Islet precursor cell (in vitro differentiated cells): ENCODE results near the gene ISL2.
A peak's percentile ranks its signal among the peaks of the same experiment; 100 is the strongest.

Experiments used
- DNase-seq: peaks from one replicate; pipeline ENCODE4 v3.0.0-alpha.2; 2018

Gene ISL2

GRCh38 chr15:76343313-76343996 is 6.9 kb downstream of the ISL2 start:
- no peak for DNase-seq

- no peak for DNase-seq
These were observed 8.5 kb downstream of the ISL2 start for GRCh38 chr15:76344893-76345582.

- DNase-seq, result no peak
These were observed 9.0 kb downstream of the ISL2 start for GRCh38 chr15:76345583-76345879.

GRCh38 chr15:76345880-76346668 is 9.5 kb downstream of the ISL2 start:
- DNase-seq, result no peak

- DNase-seq, result no peak
These were observed 10.3 kb downstream of the ISL2 start for GRCh38 chr15:76346669-76347481.

- no peak for DNase-seq
These were observed 11.0 kb downstream of the ISL2 start for GRCh38 chr15:76347482-76348055.

- DNase-seq, result peak; percentile 25
These were observed 12.9 kb downstream of the ISL2 start for GRCh38 chr15:76349301-76350070.

GRCh38 chr15:76353023-76353577 is 16.5 kb downstream of the ISL2 start:
- no peak for DNase-seq

GRCh38 chr15:76353903-76354302 is 17.3 kb downstream of the ISL2 start:
- no peak for DNase-seq

GRCh38 chr15:76354823-76355440 is 18.4 kb downstream of the ISL2 start:
- DNase-seq, result no peak

GRCh38 chr15:76358453-76358852 is 21.9 kb downstream of the ISL2 start:
- no peak for DNase-seq

- DNase-seq, result no peak
These were observed 22.6 kb downstream of the ISL2 start for GRCh38 chr15:76359152-76359551.

GRCh38 chr15:76360416-76360815 is 23.8 kb downstream of the ISL2 start:
- no peak for DNase-seq

- no peak for DNase-seq
These were observed 26.7 kb downstream of the ISL2 start for GRCh38 chr15:76363251-76363650.

GRCh38 chr15:76366714-76367113 is 30.1 kb downstream of the ISL2 start:
- no peak for DNase-seq

GRCh38 chr15:76368122-76368621 is 31.6 kb downstream of the ISL2 start:
- peak; percentile 64 for DNase-seq

GRCh38 chr15:76376029-76376428 is 39.5 kb downstream of the ISL2 start:
- peak; percentile 90 for DNase-seq

- DNase-seq, result no peak
These were observed 40.2 kb downstream of the ISL2 start for GRCh38 chr15:76376816-76377215.

- no peak for DNase-seq
These were observed 40.6 kb downstream of the ISL2 start for GRCh38 chr15:76377217-76377616.

GRCh38 chr15:76377751-76378150 is 41.2 kb downstream of the ISL2 start:
- no peak for DNase-seq

GRCh38 chr15:76378691-76379090 is 42.1 kb downstream of the ISL2 start:
- DNase-seq, result no peak
